LNCAP (cell line): ENCODE results near the gene MAPRE3.

Experiments
- CTCF ChIP-seq: fragments of 450-650 bp; IDR thresholded peaks from 2 replicates; pipeline ENCODE4 v1.5.1; 2017; ENCODE audit warnings: mild to moderate bottlenecking

Gene MAPRE3

GRCh38 chr2:27019459-27019858 lies 49.0 kb downstream of the MAPRE3 start:
- TF ChIP-seq CTCF = no peak

- no peak for TF ChIP-seq CTCF
Observed at GRCh38 chr2:27019931-27020855, 49.8 kb downstream of the MAPRE3 start.

GRCh38 chr2:27021253-27022049 lies 51.0 kb downstream of the MAPRE3 start:
- TF ChIP-seq CTCF = no peak

DNA sequence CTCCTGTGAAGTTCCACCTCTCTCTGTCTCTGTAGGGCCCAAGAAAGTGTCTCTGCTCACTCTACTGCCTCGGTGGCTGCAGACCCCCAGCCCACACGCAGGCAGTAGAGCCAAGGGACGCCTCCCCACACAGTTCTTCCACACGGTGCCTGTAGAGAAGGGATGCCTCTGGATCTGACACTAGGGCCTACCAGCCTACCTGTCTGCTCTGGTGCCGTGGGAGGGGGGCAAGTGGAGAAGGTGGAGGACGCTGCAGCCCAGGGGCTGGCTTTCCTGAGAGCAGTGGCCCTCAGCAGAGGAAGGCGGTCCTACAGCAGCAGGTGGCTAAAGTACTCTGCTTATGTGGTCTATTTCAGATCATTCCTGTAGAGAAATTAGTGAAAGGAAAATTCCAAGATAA lies 53.3 kb downstream of the MAPRE3 start:
- no peak for TF ChIP-seq CTCF

DNA sequence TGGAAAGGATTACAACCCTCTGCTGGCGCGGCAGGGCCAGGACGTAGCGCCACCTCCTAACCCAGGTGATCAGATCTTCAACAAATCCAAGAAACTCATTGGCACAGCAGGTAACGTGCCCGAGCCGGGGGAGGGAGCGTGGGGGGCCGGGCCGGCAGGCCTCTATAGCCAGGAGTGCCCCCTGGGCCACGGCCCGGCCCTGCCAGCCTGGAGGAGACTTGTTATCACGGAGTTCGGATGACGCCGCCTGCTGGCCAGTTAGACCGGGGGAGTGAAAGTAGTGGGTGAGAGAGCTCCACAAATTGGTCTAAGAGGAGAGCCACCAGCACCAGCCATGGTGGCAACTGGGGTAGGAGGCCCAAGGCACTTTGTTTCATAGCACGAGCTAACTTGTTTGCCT lies 53.8 kb downstream of the MAPRE3 start:
- TF ChIP-seq CTCF = no peak

GRCh38 chr2:27024812-27025211 lies 54.4 kb downstream of the MAPRE3 start:
- TF ChIP-seq CTCF = no peak

GRCh38 chr2:27025281-27025800 lies 54.9 kb downstream of the MAPRE3 start:
- TF ChIP-seq CTCF = no peak
